ENCODE data around the gene SIGLEC5. TPM values are rescaled to one million over a fixed set of nuclear protein-coding genes. Genes with fewer than 3 reads are reported as not detected.

Gene SIGLEC5
- total and polyA plus RNA-seq, 10 donors = 5.9 to 12.9 (median 9.8) TPM; not detected in 5

DNA sequence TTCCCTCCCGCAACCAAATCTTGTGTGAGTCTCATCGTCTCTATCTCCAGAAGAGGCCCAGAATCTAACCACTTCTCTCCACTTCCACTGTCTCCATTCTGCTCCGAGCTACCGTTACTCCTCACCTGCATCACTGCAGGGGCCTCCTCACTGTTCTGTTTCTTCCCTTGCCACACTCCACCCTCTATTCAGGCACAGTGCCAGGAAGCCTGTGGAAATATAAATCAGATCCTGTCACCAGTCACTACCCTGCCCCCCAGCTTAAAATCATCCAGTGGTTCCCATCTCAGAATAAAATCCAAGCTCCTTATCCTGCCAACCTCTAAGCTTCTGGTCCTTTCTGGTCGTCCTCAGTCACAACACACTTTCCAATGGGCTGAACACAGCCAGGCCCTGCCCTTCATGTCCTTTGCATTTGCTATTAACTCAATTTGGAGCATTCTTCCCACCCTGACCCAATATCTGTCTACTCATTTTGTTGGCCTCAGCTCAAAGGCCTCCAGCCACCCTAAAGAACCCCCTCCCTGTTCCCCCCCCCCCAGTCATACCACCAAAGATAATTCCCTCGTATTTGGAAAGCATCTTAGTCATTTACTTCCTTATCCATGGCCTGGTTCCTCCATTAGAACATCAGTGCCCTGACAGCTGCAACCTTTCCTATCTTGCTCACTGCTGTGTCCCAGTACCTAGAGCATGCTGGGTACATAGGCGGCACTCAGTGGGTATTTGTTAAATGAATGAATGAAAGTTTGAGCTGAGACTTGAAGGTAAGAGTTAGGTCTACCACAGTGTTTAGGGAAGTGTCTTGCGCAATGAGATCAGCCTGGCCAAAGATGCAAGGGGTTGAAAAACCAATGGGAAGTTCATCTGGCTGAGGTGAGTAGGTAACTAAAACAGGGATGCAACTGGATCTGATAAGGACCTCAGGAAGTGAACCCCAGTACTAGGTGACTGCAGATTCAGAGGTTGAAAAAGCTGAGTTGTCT, 34.7 kb downstream of the SIGLEC5 start:
- Histone ChIP-seq H3K27me3 (replicated peaks in 1 of 7) (peaks cover 0 to 18% (median 3%) of the 10 kb centered on the region in 7 donors), H3K4me1 (peaks cover 8 to 31% (median 22%) of the 10 kb centered on the region in 6 donors), H3K4me3 (peak overlapping the region in 5 of 8 donors; percentile 69 to 79 (median 75)), H3K9me3 (peaks cover 0 to 7% (median 0%) of the 10 kb centered on the region in 8 donors), H3K36me3 (no peaks in the 10 kb centered on the region), H3K27ac (no peak overlapping the region)
- TF ChIP-seq CTCF (IDR thresholded peaks at IDR 0.05 in 8 of 11, conservative IDR thresholded peaks at IDR 0.05 in 3 of 11) (no peak), POLR2A (IDR thresholded peaks at IDR 0.05) (no peak), POLR2AphosphoS5 (IDR thresholded peaks at IDR 0.05) (no peak)
- 73 to 91% (median 86%) methylated on average over 8 of the region's 8 CpGs for WGBS, 5 donors
- intact Hi-C loops (cut with DNase I; ENCODE audit: low total_unique reads) = no loop called here
- no peak for DNase-seq

DNA sequence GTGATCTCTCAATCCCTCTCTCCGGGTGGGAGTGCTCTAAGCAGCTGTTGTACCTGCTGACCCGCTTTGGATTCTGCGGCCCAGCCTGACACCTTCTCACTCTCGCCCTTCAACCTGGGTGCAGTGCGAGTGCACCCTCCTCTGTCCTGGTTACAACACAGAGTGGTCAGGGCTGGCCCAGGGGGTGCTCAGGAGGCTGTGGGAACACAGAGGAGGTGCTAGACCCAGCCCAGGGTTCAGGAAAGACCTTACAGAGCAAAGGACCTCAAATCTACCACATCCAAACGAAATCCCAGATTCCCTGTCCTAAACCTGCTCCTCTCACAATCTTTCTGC, 35.5 kb downstream of the SIGLEC5 start:
- H3K27ac ChIP-seq = peak overlapping the region; percentile 16 to 83 (median 70)
- TF ChIP-seq POLR2A (IDR thresholded peaks at IDR 0.05) (no peak), CTCF (IDR thresholded peaks at IDR 0.05 in 8 of 11, conservative IDR thresholded peaks at IDR 0.05 in 3 of 11) (no peak), POLR2AphosphoS5 (IDR thresholded peaks at IDR 0.05) (no peak)
- intact Hi-C loops (cut with DNase I; ENCODE audit: low total_unique reads) = no loop called here

GRCh38 chr19:51593969-51594773, 36.0 kb downstream of the SIGLEC5 start:
- peak; percentile 100 for DNase-seq
- peaks cover 4 to 25% (median 21%) of the 10 kb centered on the region in 6 donors for H3K4me1 ChIP-seq
- TF ChIP-seq POLR2AphosphoS5 (IDR thresholded peaks at IDR 0.05) = peak; percentile 84 to 93 (median 86)
- TF ChIP-seq POLR2A (IDR thresholded peaks at IDR 0.05) = peak in 1 of 3 donors; percentile 56
- TF ChIP-seq CTCF (IDR thresholded peaks at IDR 0.05 in 8 of 11, conservative IDR thresholded peaks at IDR 0.05 in 3 of 11) = peak in 1 of 11 experiments; percentile 32
- WGBS, 5 donors = 0 to 1% (median 1%) methylated on average over 43 to 61 of the region's 61 CpGs
- peaks cover 0 to 12% (median 5%) of the 10 kb centered on the region in 8 donors for H3K9me3 ChIP-seq
- H3K27ac ChIP-seq = peak overlapping the region; percentile 16 to 83 (median 70)
- no peaks in the 10 kb centered on the region for H3K36me3 ChIP-seq
- peak overlapping the region; percentile 49 to 79 (median 73) for H3K4me3 ChIP-seq
- peaks cover 0 to 6% (median 0%) of the 10 kb centered on the region in 7 donors for H3K27me3 ChIP-seq (replicated peaks in 1 of 7)
- intact Hi-C loops (cut with DNase I; ENCODE audit: low total_unique reads) = no loop called here

More for the DNA sequence above, 35.5 kb downstream of the SIGLEC5 start:
- WGBS, 5 donors = 15 to 36% (median 32%) methylated on average over 6 of the region's 6 CpGs
- Histone ChIP-seq H3K9me3 (peaks cover 0 to 7% (median under 1%) of the 10 kb centered on the region in 8 donors), H3K36me3 (no peaks in the 10 kb centered on the region), H3K4me3 (peak overlapping the region; percentile 49 to 79 (median 73)), H3K4me1 (peaks cover 4 to 27% (median 21%) of the 10 kb centered on the region in 6 donors), H3K27me3 (replicated peaks in 1 of 7) (peaks cover 0 to 12% (median 0%) of the 10 kb centered on the region in 7 donors)
- DNase-seq = no peak

Measured in spleen (tissue), 11 donors.